AG04450 (cell line): ENCODE results near the gene ABI1. TPM values are rescaled to one million over a fixed set of nuclear protein-coding genes. Genes with fewer than 3 reads are reported as not detected.
"Not testable (repeated sequence)": the region's sequence is repeated elsewhere in the genome, so short reads cannot be mapped to it uniquely, and the experiment has no call there.

Experiments
- CTCF ChIA-PET: fragments of 300-600, 350-600 bp; formaldehyde crosslinking; extraction: SDS; loops from one replicate; lab custom pipeline; 2022; ENCODE audit warnings: antibody characterized with exemption, inconsistent platforms; lab: Charles Lee
- POLR2A ChIA-PET: fragments of 350-600 bp; formaldehyde crosslinking; extraction: SDS; loops from one replicate; lab custom pipeline; 2021; ENCODE audit warnings: antibody characterized with exemption, inconsistent platforms; lab: Yijun Ruan, JAX
- DNase-seq: peaks from one replicate; pipeline ENCODE4 v3.0.0-alpha.2; 2011; ENCODE audit warnings: low read depth, low spot score
- H3K27ac ChIP-seq: one replicate; pipeline ENCODE4 v1.5.1; 2012; ENCODE audit warnings: low read depth, low read length, control low read depth
- H3K27me3 ChIP-seq: one replicate; pipeline ENCODE4 v1.6.0; 2012; ENCODE audit warnings: low read length; ENCODE audit not compliant: control insufficient read depth, insufficient read depth
- H3K4me3 ChIP-seq: 2 replicates; pipeline ENCODE4 v1.5.1; 2011; ENCODE audit warnings: mild to moderate bottlenecking, low read depth, low read length, control low read depth
- H3K9me3 ChIP-seq: 2 replicates; pipeline ENCODE4 v1.5.1; 2012; ENCODE audit warnings: low read length; ENCODE audit not compliant: control insufficient read depth, insufficient read depth
- polyA plus RNA-seq: library from polyadenylated mRNA; depleted of rRNA; stranded (reverse); fragments of >200 nt; gene quantifications from 2 replicates; pipeline ENCODE4 v1.2.3, GENCODE V29; 2011
- TF ChIP-seq, protein P1 (sequence below): IDR thresholded peaks from 2 replicates; pipeline ENCODE4 v1.5.1; 2011; ENCODE audit warnings: low read depth, low read length, control low read depth, inconsistent platforms

Gene ABI1
- polyA plus RNA-seq, 1 experiment = 64.2 TPM

DNA sequence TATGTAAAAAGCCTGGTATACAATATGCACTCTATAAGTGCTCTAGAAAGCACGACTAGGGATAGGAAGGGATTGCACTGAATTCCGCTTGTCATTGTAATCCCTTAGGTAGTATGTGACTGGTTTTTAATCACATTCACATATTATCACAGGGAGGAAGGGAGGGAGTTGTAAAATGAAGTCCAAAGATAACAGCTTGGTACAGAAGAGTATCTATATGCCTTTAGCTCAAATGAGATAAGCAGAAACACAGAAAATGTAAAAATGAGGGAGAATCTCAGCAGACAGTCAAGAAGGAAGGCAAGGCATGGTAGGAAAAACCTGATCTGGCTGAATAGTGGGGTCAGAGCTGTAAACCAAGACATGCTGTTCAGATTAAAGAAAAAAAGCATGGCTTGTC is 63.4 kb downstream of the ABI1 start:
- peaks cover 4% of the 10 kb centered on the region; the same call in 1 of the 2 replicates for H3K9me3 ChIP-seq
- DNase-seq = no peak
- H3K27ac ChIP-seq = no peak overlapping the region
- POLR2A ChIA-PET = no interaction called here
- H3K4me3 ChIP-seq = no peak overlapping the region
- TF ChIP-seq, protein P1, sequence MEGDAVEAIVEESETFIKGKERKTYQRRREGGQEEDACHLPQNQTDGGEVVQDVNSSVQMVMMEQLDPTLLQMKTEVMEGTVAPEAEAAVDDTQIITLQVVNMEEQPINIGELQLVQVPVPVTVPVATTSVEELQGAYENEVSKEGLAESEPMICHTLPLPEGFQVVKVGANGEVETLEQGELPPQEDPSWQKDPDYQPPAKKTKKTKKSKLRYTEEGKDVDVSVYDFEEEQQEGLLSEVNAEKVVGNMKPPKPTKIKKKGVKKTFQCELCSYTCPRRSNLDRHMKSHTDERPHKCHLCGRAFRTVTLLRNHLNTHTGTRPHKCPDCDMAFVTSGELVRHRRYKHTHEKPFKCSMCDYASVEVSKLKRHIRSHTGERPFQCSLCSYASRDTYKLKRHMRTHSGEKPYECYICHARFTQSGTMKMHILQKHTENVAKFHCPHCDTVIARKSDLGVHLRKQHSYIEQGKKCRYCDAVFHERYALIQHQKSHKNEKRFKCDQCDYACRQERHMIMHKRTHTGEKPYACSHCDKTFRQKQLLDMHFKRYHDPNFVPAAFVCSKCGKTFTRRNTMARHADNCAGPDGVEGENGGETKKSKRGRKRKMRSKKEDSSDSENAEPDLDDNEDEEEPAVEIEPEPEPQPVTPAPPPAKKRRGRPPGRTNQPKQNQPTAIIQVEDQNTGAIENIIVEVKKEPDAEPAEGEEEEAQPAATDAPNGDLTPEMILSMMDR = no peak
- CTCF ChIA-PET = no interaction called here
- H3K27me3 ChIP-seq = no peaks in the 10 kb centered on the region

DNA sequence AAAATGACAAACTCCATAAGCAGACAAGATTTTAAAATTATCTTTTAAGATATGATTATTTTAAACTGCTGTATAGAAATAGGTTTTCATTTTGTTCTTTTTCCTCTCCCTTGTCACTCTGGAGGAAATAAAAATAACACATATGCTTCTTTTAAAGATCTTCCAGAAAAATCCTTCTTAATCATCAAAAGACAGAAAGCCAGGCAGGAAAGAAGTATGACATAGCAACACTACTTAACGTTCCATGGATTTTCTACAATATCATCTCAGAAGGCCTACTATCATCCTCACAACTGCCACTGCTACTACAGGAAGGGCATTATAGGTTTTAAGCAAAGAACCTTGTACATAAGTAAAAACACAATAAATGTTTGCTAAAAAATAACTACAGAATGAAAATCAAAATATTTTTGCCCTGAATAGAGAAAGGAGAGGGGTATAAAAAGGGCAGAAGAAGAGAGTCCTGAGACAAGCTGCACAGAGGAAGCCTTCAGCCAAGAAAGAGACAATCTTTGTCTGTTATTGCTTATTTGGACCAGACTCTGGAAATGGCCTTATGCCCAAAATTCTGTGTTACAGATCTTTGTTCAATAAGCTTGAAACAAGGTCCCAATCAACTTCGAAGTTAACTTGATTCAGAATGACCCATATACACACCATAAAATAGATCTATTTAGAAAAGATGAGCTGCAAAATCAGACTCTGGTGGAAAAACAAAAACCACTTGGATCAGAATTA is 67.8 kb downstream of the ABI1 start:
- Histone ChIP-seq H3K9me3 (peaks cover 4% of the 10 kb centered on the region; the same call in 1 of the 2 replicates), H3K27ac (no peak overlapping the region), H3K27me3 (no peaks in the 10 kb centered on the region), H3K4me3 (no peak overlapping the region)
- CTCF ChIA-PET = interaction anchor here (1.5 kb wide), 1 partner anchor 12 kb away, joined by 3 read pairs; no protein-coding TSS in a partner anchor
- DNase-seq = no peak
- POLR2A ChIA-PET = no interaction called here
- TF ChIP-seq, protein P1 = no peak

DNA sequence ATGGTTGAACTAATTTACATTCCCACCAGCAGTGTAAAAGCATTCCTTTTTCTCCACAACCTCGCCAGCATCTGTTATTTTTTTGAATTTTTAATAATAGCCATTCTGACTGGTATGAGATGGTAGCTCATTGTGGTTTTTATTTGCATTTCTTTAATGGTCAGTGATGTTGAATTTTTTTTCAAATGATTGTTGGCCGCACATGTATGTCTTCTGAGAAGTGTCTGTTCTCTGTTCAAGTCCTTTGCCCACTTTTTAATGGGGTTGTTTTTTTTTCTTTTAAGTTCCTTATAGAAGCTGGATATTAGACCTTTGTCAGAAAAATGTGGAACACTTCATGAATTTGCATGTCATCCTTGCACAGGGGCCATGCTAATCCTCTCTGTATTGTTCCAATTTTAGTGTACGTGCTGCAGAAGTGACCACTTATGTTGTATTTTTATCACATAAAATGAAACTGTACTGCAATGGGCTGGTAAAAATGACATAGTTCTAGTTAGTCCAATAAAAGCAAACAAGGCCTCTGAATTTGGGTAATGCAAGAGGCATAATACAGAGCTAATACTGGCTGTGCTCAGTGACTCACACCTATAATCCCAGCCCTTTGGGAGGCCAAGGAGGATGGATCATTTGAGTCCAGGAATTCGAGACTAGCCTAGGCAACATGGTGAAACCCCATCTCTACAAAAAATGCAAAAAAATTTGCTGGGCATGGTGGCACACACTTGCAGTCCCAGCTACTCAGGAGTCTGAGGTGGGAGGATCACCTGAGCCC is 70.3 kb downstream of the ABI1 start:
- TF ChIP-seq, protein P1 = no peak
- Histone ChIP-seq H3K9me3 (no peaks in the 10 kb centered on the region), H3K4me3 (no peak overlapping the region), H3K27ac (no peak overlapping the region), H3K27me3 (no peaks in the 10 kb centered on the region)
- DNase-seq = no peak
- ChIA-PET POLR2A (no interaction called here), CTCF (interaction anchor here (0.6 to 1.5 kb wide), 5 partner anchors 10 to 92 kb away, joined by 3 to 11 read pairs (median 3); no protein-coding TSS in a partner anchor)

DNA sequence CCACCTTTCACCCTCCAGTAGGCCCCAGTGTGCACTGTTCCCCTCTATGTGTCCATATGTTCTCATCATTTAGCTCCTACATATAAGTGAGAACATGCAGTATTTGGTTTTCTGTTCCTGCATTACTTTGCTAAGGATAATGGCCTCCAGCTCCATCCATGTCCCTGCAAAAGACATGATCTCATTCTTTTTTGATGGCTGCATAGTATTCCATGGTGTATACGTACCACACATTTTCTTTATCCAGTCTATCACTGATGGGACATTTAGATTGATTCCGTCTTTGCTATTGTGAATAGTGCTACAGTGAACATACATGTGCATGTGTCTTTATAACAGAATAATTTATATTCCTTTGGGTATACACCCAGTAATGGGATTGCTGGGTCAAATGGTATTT is 71.0 kb downstream of the ABI1 start:
- DNase-seq, POLR2A ChIA-PET, H3K27me3 ChIP-seq, CTCF ChIA-PET, H3K9me3 ChIP-seq, H3K4me3 ChIP-seq, H3K27ac ChIP-seq: not testable (repeated sequence)

DNA sequence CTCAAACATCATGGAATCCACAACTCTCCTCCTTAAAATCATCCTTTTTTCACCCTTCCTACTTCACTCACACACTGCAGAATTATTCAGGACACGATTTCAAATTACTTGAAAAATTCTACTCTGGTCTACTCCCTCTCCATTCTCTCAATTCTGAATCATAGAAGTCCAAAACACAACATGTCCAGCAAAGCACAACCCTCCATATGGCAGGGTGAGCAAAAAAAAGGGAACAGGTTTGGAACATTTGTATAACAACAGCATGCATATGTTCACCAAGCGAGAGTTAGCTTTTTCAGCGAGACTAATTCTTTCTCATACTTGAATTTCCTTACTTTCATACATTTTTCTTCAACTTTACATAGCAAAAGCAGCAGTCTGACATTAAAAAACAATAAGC is 73.4 kb downstream of the ABI1 start:
- H3K27ac ChIP-seq = no peak overlapping the region
- TF ChIP-seq, protein P1 = no peak
- ChIA-PET POLR2A (no interaction called here), CTCF (interaction anchor here (0.7 kb wide), 1 partner anchor 27 kb away, joined by 3 read pairs; no protein-coding TSS in a partner anchor)
- no peak overlapping the region for H3K4me3 ChIP-seq
- no peak for DNase-seq
- H3K9me3 ChIP-seq = no peaks in the 10 kb centered on the region
- no peaks in the 10 kb centered on the region for H3K27me3 ChIP-seq
